Measurements from ENCODE around the gene DLAT. TPM values are rescaled to one million over a fixed set of nuclear protein-coding genes. Genes with fewer than 3 reads are reported as not detected.
"Not testable (repeated sequence)": the region's sequence is repeated elsewhere in the genome, so short reads cannot be mapped to it uniquely, and the experiment has no call there.

DLAT gene
- total RNA-seq, 1 experiment from 2014 or later: 75.9 TPM

GRCh38 chr11:112025707-112026106 is 499 bp downstream of the DLAT start:
- no TSS peak for BruUV-seq (replicated peaks)

GRCh38 chr11:112026784-112027410 is 1.7 kb downstream of the DLAT start:
- H3K4me3 ChIP-seq (ENCODE audit: low read depth in 2 of 2, low read length in 2 of 2); CTCF ChIA-PET; POLR2A ChIA-PET; DNase-seq (ENCODE audit: low read depth, low spot score); H3K9me3 ChIP-seq (ENCODE audit: control insufficient read depth, insufficient read depth, low read depth, low read length); BruUV-seq (replicated peaks); intact Hi-C loops (cut with micrococcal nuclease; ENCODE audit: unreplicated experiment); H3K4me1 ChIP-seq (ENCODE audit: control insufficient read depth, insufficient read depth, low read length); H3K27me3 ChIP-seq (ENCODE audit: control insufficient read depth, insufficient read depth, low read length); ATAC-seq; H3K27ac ChIP-seq (ENCODE audit: low read length); in situ Hi-C loops (cut with HindIII; ENCODE audit: low pct_unique_long_range_greater_than_20kb, low sequenced_read_pairs): not testable (repeated sequence)
- peaks cover 23% of the 10 kb centered on the region for H3K36me3 ChIP-seq (ENCODE audit: control insufficient read depth, insufficient read depth, low read length)

More at GRCh38 chr11:112025707-112026106, 499 bp downstream of the DLAT start:
- intact Hi-C loops (cut with micrococcal nuclease; ENCODE audit: unreplicated experiment) (no loop called here), in situ Hi-C loops (cut with HindIII; ENCODE audit: low pct_unique_long_range_greater_than_20kb, low sequenced_read_pairs) (no loop called here)
- DNase-seq (ENCODE audit: low read depth, low spot score) (no peak), ATAC-seq (peak; percentile 32)
- POLR2A ChIA-PET: interaction anchor here (1.1 kb wide), 1 partner anchor 12 kb away, joined by 9 read pairs; no protein-coding TSS in a partner anchor
- Histone ChIP-seq H3K27me3 (ENCODE audit: control insufficient read depth, insufficient read depth, low read length) (no peaks in the 10 kb centered on the region), H3K27ac (ENCODE audit: low read length) (peak overlapping the region; percentile 98), H3K4me1 (ENCODE audit: control insufficient read depth, insufficient read depth, low read length) (peaks cover 10% of the 10 kb centered on the region), H3K36me3 (ENCODE audit: control insufficient read depth, insufficient read depth, low read length) (peaks cover 19% of the 10 kb centered on the region), H3K4me3 (ENCODE audit: low read depth in 2 of 2, low read length in 2 of 2) (peak overlapping the region; percentile 88 to 93), H3K9me3 (ENCODE audit: control insufficient read depth, insufficient read depth, low read depth, low read length) (no peaks in the 10 kb centered on the region)
- CTCF ChIA-PET: no interaction called here
- TF ChIP-seq SIN3A (IDR thresholded peaks at IDR 0.05; ENCODE audit: borderline replicate concordance, insufficient read depth, low read depth, low read length) (no peak), TCF7L2 (IDR thresholded peaks at IDR 0.05; ENCODE audit: low read depth, low read length) (no peak), POLR2AphosphoS5 (IDR thresholded peaks at IDR 0.05; ENCODE audit: low read depth, low read length) (no peak), REST (IDR thresholded peaks at IDR 0.05; ENCODE audit: insufficient read depth in 1 of 2, low read depth in 2 of 2, low read length in 1 of 2) (no peak)
- TF ChIP-seq, protein P1, sequence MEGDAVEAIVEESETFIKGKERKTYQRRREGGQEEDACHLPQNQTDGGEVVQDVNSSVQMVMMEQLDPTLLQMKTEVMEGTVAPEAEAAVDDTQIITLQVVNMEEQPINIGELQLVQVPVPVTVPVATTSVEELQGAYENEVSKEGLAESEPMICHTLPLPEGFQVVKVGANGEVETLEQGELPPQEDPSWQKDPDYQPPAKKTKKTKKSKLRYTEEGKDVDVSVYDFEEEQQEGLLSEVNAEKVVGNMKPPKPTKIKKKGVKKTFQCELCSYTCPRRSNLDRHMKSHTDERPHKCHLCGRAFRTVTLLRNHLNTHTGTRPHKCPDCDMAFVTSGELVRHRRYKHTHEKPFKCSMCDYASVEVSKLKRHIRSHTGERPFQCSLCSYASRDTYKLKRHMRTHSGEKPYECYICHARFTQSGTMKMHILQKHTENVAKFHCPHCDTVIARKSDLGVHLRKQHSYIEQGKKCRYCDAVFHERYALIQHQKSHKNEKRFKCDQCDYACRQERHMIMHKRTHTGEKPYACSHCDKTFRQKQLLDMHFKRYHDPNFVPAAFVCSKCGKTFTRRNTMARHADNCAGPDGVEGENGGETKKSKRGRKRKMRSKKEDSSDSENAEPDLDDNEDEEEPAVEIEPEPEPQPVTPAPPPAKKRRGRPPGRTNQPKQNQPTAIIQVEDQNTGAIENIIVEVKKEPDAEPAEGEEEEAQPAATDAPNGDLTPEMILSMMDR (IDR thresholded peaks at IDR 0.05): no peak

GRCh38 chr11:112029460-112029859 is 4.3 kb downstream of the DLAT start:
- in situ Hi-C loops (cut with HindIII; ENCODE audit: low pct_unique_long_range_greater_than_20kb, low sequenced_read_pairs) (no loop called here), intact Hi-C loops (cut with micrococcal nuclease; ENCODE audit: unreplicated experiment) (no loop called here)
- H3K27me3 ChIP-seq (ENCODE audit: control insufficient read depth, insufficient read depth, low read length): no peaks in the 10 kb centered on the region
- DNase-seq (ENCODE audit: low read depth, low spot score): no peak
- BruUV-seq (replicated peaks): no TSS peak
- no peak for ATAC-seq
- H3K4me1 ChIP-seq (ENCODE audit: control insufficient read depth, insufficient read depth, low read length): no peaks in the 10 kb centered on the region
- no peak overlapping the region for H3K27ac ChIP-seq (ENCODE audit: low read length)
- no peak for TF ChIP-seq REST (IDR thresholded peaks at IDR 0.05; ENCODE audit: insufficient read depth in 1 of 2, low read depth in 2 of 2, low read length in 1 of 2)
- peaks cover 29% of the 10 kb centered on the region for H3K36me3 ChIP-seq (ENCODE audit: control insufficient read depth, insufficient read depth, low read length)
- no peak overlapping the region for H3K4me3 ChIP-seq (ENCODE audit: low read depth in 2 of 2, low read length in 2 of 2)
- ChIA-PET POLR2A (interaction anchor here (0.6 kb wide), 1 partner anchor 79 kb away, joined by 5 read pairs; no protein-coding TSS in a partner anchor), CTCF (no interaction called here)
- no peaks in the 10 kb centered on the region for H3K9me3 ChIP-seq (ENCODE audit: control insufficient read depth, insufficient read depth, low read depth, low read length)
